ENCODE results near the gene GPR148. TPM values are rescaled to one million over a fixed set of nuclear protein-coding genes. Genes with fewer than 3 reads are reported as not detected.

Gene GPR148
- total RNA-seq, 4 donors from 2014 or later: not detected

Other genes starting within 250 kb of the GPR148 start
- gene POTEI, start 219.7 kb upstream of the GPR148 start, total RNA-seq: not detected
- gene CFC1B, start 207.8 kb upstream of the GPR148 start, total RNA-seq: not detected
- not detected for gene CFC1, start 129.5 kb upstream of the GPR148 start, total RNA-seq
- not detected for gene POTEJ, start 117.6 kb upstream of the GPR148 start, total RNA-seq
- gene AMER3, start 26.5 kb downstream of the GPR148 start, total RNA-seq: not detected
- gene ARHGEF4, start 107.8 kb downstream of the GPR148 start, total RNA-seq: 10 to 100 TPM; 52.8 to 82.4 (median 73.3) TPM